ENCODE results near the gene RHOG. TPM values are rescaled to one million over a fixed set of nuclear protein-coding genes. Genes with fewer than 3 reads are reported as not detected.
A peak's percentile ranks its signal among the peaks of the same experiment; 100 is the strongest.

Gene RHOG
- total and polyA plus RNA-seq, 9 donors: 23.3 to 49.2 (median 39.6) TPM

DNA sequence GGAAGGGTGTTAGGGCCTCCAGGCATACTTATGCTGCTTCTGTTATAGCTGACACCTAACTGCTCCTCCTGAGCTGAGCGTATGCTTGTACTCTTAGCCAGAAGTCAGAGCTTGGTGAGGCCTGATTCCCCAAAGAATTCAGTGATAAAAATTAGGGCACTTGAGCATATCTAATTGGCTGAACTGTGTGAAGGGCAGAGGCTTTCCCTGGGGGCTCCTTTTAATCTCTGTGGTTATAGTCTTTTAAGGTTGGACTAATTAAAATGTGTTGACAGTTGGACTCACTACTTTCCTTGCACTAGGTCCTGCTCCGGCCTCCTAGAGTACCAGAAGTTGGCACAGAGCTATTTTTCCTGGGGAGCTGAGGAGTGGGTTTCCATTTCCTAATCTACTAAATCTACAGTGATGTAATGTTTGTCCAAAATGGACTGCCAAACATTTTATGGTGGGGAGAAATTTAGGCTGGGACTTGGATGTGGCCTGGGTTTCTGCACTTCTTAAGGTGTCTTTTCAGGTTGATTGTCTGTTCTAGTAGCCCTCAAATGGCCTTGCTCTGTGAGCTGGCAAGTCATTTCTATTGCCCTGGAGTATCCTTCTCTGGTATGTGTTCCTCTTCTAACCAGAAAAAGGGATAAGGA, 33.1 kb upstream of the RHOG start:
- WGBS, 3 donors: 92 to 100% (median 94%) methylated on average over 2 of the region's 2 CpGs
- H3K27me3 ChIP-seq: no peaks in the 10 kb centered on the region
- no peak overlapping the region for H3K27ac ChIP-seq
- no peaks in the 10 kb centered on the region for H3K9me3 ChIP-seq
- intact Hi-C loops (cut with DNase I): no loop called here
- no peak overlapping the region for H3K4me3 ChIP-seq
- peaks cover 2% of the 10 kb centered on the region for H3K4me1 ChIP-seq (ENCODE audit: insufficient read depth)
- TF ChIP-seq CTCF (IDR thresholded peaks at IDR 0.05) (no peak), EP300 (IDR thresholded peaks at IDR 0.05) (no peak), POLR2A (IDR thresholded peaks at IDR 0.05) (no peak)
- no peaks in the 10 kb centered on the region for H3K36me3 ChIP-seq
- DNase-seq: no peak

DNA sequence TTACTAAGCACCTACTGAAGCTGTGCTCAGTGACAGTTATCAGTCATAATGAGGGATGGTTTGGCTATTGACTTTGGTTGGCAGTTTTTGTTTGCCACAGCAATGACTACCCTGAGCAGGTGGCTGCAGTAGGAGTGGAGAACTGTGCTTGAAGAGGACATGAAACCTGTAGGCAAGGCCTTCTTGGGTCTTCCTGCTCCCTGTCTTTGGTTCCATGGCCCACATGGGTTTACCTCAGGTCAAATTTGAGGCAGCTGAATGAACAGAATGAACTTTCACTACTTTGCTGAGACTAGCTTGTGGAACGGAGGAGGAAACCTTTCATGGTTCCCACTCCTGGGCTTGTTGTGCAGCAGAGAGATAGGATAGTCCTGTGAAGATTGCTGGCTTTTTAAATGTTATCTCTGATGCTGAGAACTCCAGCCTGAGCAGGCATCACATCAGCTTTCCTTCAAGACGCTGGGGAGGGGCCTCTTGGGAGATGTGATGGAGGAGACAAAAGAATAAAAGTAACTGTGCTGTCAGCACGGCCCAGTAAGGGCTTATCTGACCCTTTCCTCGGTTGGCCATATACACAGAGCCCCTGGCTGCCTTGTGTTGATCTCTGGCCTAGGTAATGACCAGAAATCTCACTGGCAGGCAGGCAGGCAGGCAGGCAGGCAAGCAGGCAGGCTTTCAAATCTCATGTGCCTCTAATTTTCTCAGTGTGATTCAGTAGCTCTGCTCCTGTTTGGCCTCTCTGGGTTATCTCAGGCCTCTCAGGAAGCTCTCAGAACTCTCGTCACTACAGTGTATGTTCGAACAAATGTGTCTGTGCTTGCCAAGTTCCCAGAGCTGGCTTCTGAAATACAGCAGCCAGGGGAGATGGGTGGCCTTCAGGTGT, 26.7 kb upstream of the RHOG start:
- intact Hi-C loops (cut with DNase I): no loop called here
- TF ChIP-seq EP300 (IDR thresholded peaks at IDR 0.05): no peak
- TF ChIP-seq POLR2A (IDR thresholded peaks at IDR 0.05): no peak
- TF ChIP-seq CTCF (IDR thresholded peaks at IDR 0.05): no peak
- no peaks in the 10 kb centered on the region for H3K36me3 ChIP-seq
- no peak overlapping the region for H3K4me3 ChIP-seq
- no peaks in the 10 kb centered on the region for H3K27me3 ChIP-seq
- H3K4me1 ChIP-seq (ENCODE audit: insufficient read depth): peaks cover 15% of the 10 kb centered on the region
- no peaks in the 10 kb centered on the region for H3K9me3 ChIP-seq
- WGBS, 3 donors: 14 to 17% (median 15%) methylated on average over 6 of the region's 6 CpGs
- no peak overlapping the region for H3K27ac ChIP-seq
- peak in 1 of 5 donors; percentile 24 for DNase-seq

GRCh38 chr11:3866836-3867208, 26.1 kb upstream of the RHOG start:
- no peaks in the 10 kb centered on the region for H3K36me3 ChIP-seq
- no peaks in the 10 kb centered on the region for H3K27me3 ChIP-seq
- H3K4me3 ChIP-seq: no peak overlapping the region
- TF ChIP-seq EP300 (IDR thresholded peaks at IDR 0.05): no peak
- TF ChIP-seq CTCF (IDR thresholded peaks at IDR 0.05): no peak
- TF ChIP-seq POLR2A (IDR thresholded peaks at IDR 0.05): no peak
- DNase-seq: no peak
- peaks cover 15% of the 10 kb centered on the region for H3K4me1 ChIP-seq (ENCODE audit: insufficient read depth)
- intact Hi-C loops (cut with DNase I): no loop called here
- H3K27ac ChIP-seq: no peak overlapping the region
- no peaks in the 10 kb centered on the region for H3K9me3 ChIP-seq

GRCh38 chr11:3866206-3866605, 25.4 kb upstream of the RHOG start:
- no peak for DNase-seq
- Histone ChIP-seq H3K27me3 (no peaks in the 10 kb centered on the region), H3K4me1 (ENCODE audit: insufficient read depth) (peaks cover 15% of the 10 kb centered on the region), H3K36me3 (no peaks in the 10 kb centered on the region), H3K27ac (no peak overlapping the region), H3K4me3 (no peak overlapping the region), H3K9me3 (no peaks in the 10 kb centered on the region)
- 91 to 92% (median 91%) methylated on average over 5 of the region's 5 CpGs for WGBS, 3 donors
- TF ChIP-seq EP300 (IDR thresholded peaks at IDR 0.05) (no peak), POLR2A (IDR thresholded peaks at IDR 0.05) (no peak), CTCF (IDR thresholded peaks at IDR 0.05) (no peak)
- intact Hi-C loops (cut with DNase I): no loop called here
